Keratinocyte (primary cell): ENCODE results near the gene RET.

ENCODE experiments used
- CTCF ChIP-seq, 3 experiments: IDR thresholded peaks in 1 of 3; conservative IDR thresholded peaks in 1 of 3; optimal IDR thresholded peaks in 1 of 3; 2 replicates in 2 of 3; 3 replicates in 1 of 3; pipeline versions ENCODE3 to v1.5.1; 2011; ENCODE audit warnings: low read length in 3 of 3, mild to moderate bottlenecking in 3 of 3, moderate library complexity in 2 of 3, control low read depth in 1 of 3, inconsistent platforms in 1 of 3; ENCODE audit not compliant: insufficient read depth in 2 of 3; ENCODE audit errors: extremely low read depth in 1 of 3
- EZH2 ChIP-seq: IDR thresholded peaks from one replicate; pipeline ENCODE4 v1.6.1; 2012; ENCODE audit warnings: inconsistent platforms, mild to moderate bottlenecking, low read length, moderate library complexity

DNA sequence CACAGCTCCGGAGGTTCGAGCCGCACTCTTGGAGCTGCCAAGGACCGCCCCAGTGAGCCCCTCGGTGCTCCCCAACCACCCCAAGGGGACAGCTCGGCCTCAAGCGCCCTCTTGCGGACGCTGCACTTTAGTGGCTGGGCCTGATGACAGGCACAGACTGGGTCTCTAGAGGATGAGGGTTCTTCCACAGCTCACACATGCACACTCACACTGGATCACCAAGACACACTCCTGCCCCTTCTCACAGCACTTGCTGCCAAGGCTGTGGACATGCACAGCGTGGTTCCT is 2.1 kb downstream of the RET start:
- TF ChIP-seq CTCF (optimal IDR thresholded peaks at IDR 0.05 in 1 of 3, IDR thresholded peaks at IDR 0.05 in 1 of 3, conservative IDR thresholded peaks at IDR 0.05 in 1 of 3; ENCODE audit: extremely low read depth in 1 of 3, insufficient read depth in 2 of 3, low read length in 3 of 3) (peak; percentile 46 to 82 (median 65)), EZH2 (no peak)
